ENCODE results near the gene RASSF7.

RASSF7 gene

GRCh38 chr11:579830-580601 is 19.2 kb downstream of the RASSF7 start:
- Histone ChIP-seq H3K79me2 (ENCODE audit: insufficient read depth, low read length) (peaks cover 50% of the 10 kb centered on the region), H3K9me2 (ENCODE audit: low read depth, low read length) (no peaks in the 10 kb centered on the region), H3K4me1 (ENCODE audit: insufficient read depth, low read length, severe bottlenecking) (peaks cover 36% of the 10 kb centered on the region), H3K4me2 (ENCODE audit: low read length) (no peak overlapping the region; the same call in 1 of the 2 replicates), H3K27me3 (ENCODE audit: insufficient read depth, low read length) (no peaks in the 10 kb centered on the region), H3K27ac (ENCODE audit: low read depth, low read length, poor library complexity, severe bottlenecking) (no peak overlapping the region), H3K36me3 (ENCODE audit: insufficient read depth, low read length) (peaks cover 30% of the 10 kb centered on the region), H4K20me1 (ENCODE audit: insufficient read depth, low read length) (no peaks in the 10 kb centered on the region), H3K9ac (ENCODE audit: low read length) (no peak overlapping the region), H3K4me3 (ENCODE audit: low read depth, low read length, poor library complexity, severe bottlenecking) (no peak overlapping the region), H2AFZ (ENCODE audit: low read length) (no peak overlapping the region), H3F3A (ENCODE audit: insufficient read depth, low read length) (no peaks in the 10 kb centered on the region), H3K9me3 (ENCODE audit: low read length) (no peaks in the 10 kb centered on the region)
- TF ChIP-seq EZH2 (IDR thresholded peaks at IDR 0.05; ENCODE audit: borderline replicate concordance, low read length): no peak
- TF ChIP-seq, protein P1, sequence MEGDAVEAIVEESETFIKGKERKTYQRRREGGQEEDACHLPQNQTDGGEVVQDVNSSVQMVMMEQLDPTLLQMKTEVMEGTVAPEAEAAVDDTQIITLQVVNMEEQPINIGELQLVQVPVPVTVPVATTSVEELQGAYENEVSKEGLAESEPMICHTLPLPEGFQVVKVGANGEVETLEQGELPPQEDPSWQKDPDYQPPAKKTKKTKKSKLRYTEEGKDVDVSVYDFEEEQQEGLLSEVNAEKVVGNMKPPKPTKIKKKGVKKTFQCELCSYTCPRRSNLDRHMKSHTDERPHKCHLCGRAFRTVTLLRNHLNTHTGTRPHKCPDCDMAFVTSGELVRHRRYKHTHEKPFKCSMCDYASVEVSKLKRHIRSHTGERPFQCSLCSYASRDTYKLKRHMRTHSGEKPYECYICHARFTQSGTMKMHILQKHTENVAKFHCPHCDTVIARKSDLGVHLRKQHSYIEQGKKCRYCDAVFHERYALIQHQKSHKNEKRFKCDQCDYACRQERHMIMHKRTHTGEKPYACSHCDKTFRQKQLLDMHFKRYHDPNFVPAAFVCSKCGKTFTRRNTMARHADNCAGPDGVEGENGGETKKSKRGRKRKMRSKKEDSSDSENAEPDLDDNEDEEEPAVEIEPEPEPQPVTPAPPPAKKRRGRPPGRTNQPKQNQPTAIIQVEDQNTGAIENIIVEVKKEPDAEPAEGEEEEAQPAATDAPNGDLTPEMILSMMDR (IDR thresholded peaks at IDR 0.05; ENCODE audit: low read length): no peak

DNA sequence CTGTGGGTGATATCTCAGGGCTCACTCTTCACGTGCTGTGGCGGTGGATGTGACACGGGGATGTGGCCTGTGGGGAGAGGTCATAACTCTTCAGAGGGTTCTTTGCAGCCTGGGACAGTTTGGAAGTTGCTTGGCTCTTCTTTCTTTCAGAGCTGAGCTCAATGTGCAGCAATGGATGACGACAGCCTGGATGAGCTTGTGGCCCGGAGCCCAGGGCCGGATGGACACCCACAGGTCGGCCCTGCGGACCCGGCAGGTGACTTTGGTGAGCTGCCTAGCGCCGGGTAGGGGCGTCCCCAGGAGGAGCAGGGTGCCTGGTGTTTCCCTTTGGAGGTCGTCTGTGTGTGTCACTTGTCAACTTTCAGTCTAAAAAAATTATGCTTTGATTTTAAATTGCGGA is 20.6 kb downstream of the RASSF7 start:
- Histone ChIP-seq H3K9ac (ENCODE audit: low read length) (no peak overlapping the region; the same call in 1 of the 2 replicates), H3K36me3 (ENCODE audit: insufficient read depth, low read length) (peaks cover 34% of the 10 kb centered on the region), H2AFZ (ENCODE audit: low read length) (no peak overlapping the region), H3K9me3 (ENCODE audit: low read length) (no peaks in the 10 kb centered on the region), H3K27me3 (ENCODE audit: insufficient read depth, low read length) (no peaks in the 10 kb centered on the region), H3K9me2 (ENCODE audit: low read depth, low read length) (no peaks in the 10 kb centered on the region), H3K4me2 (ENCODE audit: low read length) (no peak overlapping the region), H3K4me1 (ENCODE audit: insufficient read depth, low read length, severe bottlenecking) (peaks cover 30% of the 10 kb centered on the region), H4K20me1 (ENCODE audit: insufficient read depth, low read length) (no peaks in the 10 kb centered on the region), H3K79me2 (ENCODE audit: insufficient read depth, low read length) (peaks cover 50% of the 10 kb centered on the region), H3F3A (ENCODE audit: insufficient read depth, low read length) (no peaks in the 10 kb centered on the region), H3K27ac (ENCODE audit: low read depth, low read length, poor library complexity, severe bottlenecking) (no peak overlapping the region), H3K4me3 (ENCODE audit: low read depth, low read length, poor library complexity, severe bottlenecking) (no peak overlapping the region)
- TF ChIP-seq, protein P1 (IDR thresholded peaks at IDR 0.05; ENCODE audit: low read length): no peak
- TF ChIP-seq EZH2 (IDR thresholded peaks at IDR 0.05; ENCODE audit: borderline replicate concordance, low read length): no peak

DNA sequence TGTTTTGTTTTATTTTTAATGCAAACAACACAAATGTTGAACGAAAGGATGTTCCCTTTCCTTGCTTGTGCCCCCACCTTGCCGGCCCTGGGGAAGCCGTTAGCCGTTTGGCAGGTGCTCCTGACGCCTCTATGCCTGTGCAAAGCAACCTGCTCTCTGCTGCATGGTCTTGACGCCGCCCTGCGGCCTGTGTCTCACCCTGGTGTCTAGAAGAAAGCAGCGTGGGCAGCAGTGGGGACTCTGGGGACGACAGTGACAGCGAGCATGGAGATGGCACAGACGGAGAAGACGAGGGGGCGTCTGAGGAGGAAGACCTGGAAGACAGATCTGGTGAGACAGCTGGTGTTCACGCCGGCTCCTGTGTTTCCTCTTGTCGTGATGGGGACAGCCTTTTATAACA is 21.0 kb downstream of the RASSF7 start:
- Histone ChIP-seq H3K9ac (ENCODE audit: low read length) (no peak overlapping the region), H3K4me1 (ENCODE audit: insufficient read depth, low read length, severe bottlenecking) (peaks cover 30% of the 10 kb centered on the region), H3K9me2 (ENCODE audit: low read depth, low read length) (no peaks in the 10 kb centered on the region), H3K36me3 (ENCODE audit: insufficient read depth, low read length) (peaks cover 39% of the 10 kb centered on the region), H3K27me3 (ENCODE audit: insufficient read depth, low read length) (no peaks in the 10 kb centered on the region), H4K20me1 (ENCODE audit: insufficient read depth, low read length) (no peaks in the 10 kb centered on the region), H3K9me3 (ENCODE audit: low read length) (no peaks in the 10 kb centered on the region), H3K4me2 (ENCODE audit: low read length) (no peak overlapping the region), H3K4me3 (ENCODE audit: low read depth, low read length, poor library complexity, severe bottlenecking) (no peak overlapping the region), H3K79me2 (ENCODE audit: insufficient read depth, low read length) (peaks cover 49% of the 10 kb centered on the region), H3K27ac (ENCODE audit: low read depth, low read length, poor library complexity, severe bottlenecking) (no peak overlapping the region), H3F3A (ENCODE audit: insufficient read depth, low read length) (no peaks in the 10 kb centered on the region), H2AFZ (ENCODE audit: low read length) (no peak overlapping the region)
- TF ChIP-seq, protein P1 (IDR thresholded peaks at IDR 0.05; ENCODE audit: low read length): no peak
- TF ChIP-seq EZH2 (IDR thresholded peaks at IDR 0.05; ENCODE audit: borderline replicate concordance, low read length): no peak
